Skin epidermis (tissue), 12 donors: ENCODE measurements around the gene CDYL2.
A peak's percentile ranks its signal among the peaks of the same experiment; 100 is the strongest.

ENCODE experiments used
- H3K27ac ChIP-seq, 21 experiments: fragments of 200-600 bp; sonication (generic) in 11 of 21; one replicate each; pipeline ENCODE4 v1.5.0; 2020; ENCODE audit warnings: mild to moderate bottlenecking in 3 of 21, inconsistent platforms in 2 of 21, moderate library complexity in 2 of 21
- H3K4me3 ChIP-seq, 7 experiments: fragments of 200-600 bp; sonication (generic) in 2 of 7; one replicate each; pipeline ENCODE4 v1.5.0; 2020; ENCODE audit warnings: inconsistent platforms in 2 of 7, mild to moderate bottlenecking in 2 of 7, moderate library complexity in 1 of 7

CDYL2 gene

DNA sequence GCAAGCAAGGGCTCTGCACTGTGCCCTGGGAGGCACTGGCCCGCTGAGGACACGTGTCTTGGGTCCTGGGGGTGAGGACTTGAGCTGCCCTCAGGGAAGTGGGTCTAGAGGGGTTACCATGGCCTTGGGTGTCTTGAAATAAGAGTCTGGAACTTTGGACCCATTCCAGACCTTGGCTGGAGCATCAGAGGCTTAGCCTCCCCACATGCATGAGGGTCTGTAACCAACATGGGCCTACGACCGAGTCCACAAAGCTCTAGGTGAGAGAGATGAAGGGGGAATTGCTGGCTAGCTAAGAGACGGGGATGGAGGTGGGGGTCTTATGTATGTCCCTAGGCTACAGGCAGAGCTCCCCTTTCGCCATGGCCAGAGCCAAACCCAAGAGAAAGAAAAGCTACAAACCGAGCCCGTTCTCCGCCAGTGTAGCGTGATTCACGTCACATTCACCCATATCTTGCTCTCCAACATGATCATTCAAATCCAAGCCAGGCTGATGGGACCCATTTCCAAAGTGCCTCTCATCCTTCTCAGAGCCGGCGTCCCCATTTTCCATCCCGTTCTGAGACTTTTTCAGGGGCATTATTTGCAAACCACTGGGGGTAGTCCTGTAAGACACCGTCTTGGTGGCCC, 120.1 kb downstream of the CDYL2 start:
- Histone ChIP-seq H3K27ac (no peak overlapping the region), H3K4me3 (no peak overlapping the region)

DNA sequence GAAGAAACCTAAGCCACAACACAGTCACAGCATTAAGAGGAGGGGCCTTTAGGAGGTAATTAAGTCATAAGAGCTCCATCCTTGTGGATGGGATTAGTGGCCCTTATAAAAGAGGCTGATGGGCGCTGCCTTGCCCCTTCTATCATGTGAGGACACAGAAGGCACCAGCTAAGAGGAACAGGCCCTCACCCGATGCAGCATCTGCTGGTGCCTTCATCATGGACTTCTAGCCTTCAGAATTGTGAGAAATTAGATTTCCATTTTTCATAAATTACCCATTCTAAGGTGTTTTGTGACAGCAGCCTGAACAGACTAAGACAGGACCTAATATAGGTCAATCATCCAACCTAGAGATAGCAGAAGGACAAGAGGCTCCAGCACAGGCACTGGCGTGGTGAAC, 120.8 kb downstream of the CDYL2 start:
- Histone ChIP-seq H3K27ac (no peak overlapping the region), H3K4me3 (no peak overlapping the region)

DNA sequence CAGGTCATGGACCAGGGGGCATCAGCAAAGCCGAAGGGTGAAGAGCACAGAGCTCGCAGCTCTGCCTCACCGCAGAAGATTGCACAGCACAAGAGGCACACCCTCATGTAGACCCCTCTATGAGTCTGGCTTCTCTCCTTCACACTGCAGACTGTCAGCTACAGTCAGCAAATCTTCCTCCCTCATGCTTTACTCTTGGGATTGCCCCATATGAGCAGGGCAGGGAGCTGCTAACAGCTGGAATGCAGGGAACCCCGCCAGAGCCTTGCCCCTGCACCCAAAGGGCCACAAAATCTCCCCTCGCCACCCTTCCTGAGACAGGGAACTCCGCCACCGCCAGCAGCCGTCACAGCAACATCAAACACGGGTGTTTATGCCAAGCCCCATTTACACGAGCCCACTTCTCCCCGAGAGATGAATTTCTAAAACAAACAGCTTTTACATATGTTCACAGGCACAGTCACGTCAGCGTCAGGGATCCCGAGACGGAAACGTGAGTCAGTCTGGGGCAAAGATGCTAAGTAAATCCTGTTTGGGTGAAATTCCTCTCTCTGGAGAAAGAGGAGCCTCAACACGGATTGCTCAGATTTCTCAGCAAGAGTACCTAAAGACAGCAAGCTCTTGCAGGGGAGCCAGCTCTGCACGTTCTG, 121.9 kb downstream of the CDYL2 start:
- no peak overlapping the region for H3K27ac ChIP-seq

DNA sequence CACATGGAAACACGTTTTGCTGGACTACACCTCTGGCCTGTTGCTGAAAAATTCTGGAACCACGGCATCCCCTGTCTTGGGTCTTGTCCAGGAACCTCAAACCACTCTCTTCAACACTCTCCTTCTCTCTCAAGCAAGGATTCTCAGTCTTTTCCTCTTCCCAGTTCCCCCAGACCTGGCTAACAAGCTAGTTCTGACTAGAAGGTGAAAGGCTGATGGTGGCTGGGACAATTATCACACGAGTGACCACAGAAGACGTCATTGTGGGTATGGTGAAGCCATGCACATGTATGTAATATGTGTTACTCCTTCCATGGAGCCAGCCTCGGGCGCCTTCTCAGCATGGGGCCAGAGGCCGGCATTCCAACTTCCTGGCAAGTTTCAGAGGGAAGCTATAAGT, 123.0 kb downstream of the CDYL2 start:
- H3K4me3 ChIP-seq: no peak overlapping the region
- no peak overlapping the region for H3K27ac ChIP-seq

More for the DNA sequence above, 121.9 kb downstream of the CDYL2 start:
- H3K4me3 ChIP-seq: no peak overlapping the region

DNA sequence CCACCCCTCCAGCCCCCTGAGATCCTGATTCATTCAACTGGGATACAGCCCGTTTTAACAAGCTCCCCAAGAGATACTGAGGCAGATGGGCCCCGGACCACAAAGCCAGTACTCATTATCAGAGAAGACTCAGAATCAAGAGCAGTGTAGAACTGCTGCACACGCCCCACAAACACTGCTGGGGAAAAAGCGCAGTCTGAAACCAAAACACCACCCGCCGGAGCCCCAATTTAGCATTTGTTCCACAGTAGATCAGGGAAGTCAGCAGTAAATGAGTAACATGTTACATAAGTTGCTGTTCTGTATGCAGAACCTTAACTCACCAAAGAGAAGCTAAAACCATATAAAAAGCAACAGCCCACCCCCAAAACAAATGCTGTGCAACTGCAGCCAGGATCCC, 123.6 kb downstream of the CDYL2 start:
- Histone ChIP-seq H3K27ac (no peak overlapping the region), H3K4me3 (no peak overlapping the region)

DNA sequence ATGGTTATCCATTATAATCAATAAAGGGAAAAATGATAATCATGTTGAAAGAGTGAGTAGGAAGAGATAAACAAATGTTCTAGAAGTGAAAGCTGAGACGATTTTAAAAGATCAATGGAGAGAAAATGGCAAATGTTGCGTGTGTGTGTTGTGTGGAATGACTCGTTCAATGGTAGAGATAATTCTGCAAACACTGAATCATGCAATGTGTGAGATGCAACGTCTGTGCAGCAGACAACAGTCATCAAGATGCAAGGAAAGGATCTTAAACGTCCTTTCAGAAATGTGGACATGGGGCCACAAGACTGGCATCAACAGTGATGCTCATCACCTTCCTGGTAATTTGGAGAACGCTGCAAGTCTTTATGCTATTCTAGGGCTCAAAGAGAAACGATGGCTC, 124.4 kb downstream of the CDYL2 start:
- Histone ChIP-seq H3K27ac (no peak overlapping the region), H3K4me3 (no peak overlapping the region)

DNA sequence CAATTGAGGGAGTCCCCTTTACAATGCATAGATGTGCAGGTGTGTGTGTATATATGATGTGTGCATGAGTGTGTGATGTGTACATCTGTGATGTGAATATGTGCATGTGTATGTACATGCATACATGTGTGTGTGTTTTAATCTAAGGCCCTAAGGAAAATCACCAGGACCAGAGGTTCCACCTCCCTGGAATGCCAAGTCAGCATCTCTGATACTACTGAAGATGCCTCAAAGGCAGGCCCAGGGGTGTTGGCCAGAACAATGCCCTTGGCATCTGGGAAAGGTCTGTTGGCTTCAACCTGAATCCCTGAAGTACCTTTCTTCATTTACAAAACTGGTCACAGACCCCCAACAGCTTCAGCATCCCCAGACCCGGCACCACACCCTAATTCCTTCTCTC, 129.5 kb downstream of the CDYL2 start:
- H3K4me3 ChIP-seq: no peak overlapping the region
- H3K27ac ChIP-seq: no peak overlapping the region

DNA sequence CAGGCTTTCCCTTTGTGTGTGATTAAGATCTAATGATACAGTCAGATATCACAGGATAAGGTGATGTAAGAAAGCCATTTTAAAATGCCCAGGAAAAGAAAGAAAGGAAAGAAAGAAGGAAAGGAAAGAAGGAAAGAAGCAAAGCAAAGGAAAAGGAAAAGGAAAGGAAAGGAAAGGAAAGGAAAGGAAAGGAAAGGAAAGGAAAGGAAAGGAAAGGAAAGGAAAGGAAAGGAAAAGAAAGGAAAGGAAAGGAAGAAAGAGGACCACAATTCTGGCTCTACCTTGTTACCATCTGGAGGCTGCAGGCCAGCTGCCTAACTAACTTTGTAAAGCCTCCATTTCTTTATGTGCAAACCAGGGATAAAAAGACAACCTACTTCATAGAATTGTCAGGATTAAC, 132.0 kb downstream of the CDYL2 start:
- H3K27ac ChIP-seq: no peak overlapping the region
- no peak overlapping the region for H3K4me3 ChIP-seq

DNA sequence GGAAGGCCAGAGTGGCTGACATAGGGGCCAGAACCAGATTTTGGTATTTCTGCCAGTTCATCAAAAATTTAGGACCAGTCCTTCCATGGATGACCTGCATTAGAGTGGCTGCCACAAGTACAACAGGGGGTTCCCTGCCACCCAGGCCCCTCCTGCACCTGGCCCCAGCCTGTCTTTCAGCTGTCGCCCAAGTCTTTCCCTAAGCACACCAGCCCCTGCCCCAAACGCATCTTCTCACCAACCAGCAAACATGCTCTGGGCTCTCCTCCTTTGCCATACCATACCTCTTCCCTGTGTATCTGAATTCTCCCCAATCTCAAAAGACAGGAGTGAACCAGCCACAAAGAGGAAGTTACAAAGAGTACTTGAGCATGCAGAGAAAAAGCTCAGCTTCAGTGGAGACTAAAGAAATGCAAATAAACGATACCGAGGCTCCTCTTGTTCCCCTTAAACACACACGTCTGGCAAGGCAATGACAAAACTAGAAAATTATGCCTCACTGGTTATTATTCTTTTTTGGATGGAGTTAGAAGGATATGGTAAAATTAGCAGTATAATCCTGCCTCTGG, 133.0 kb downstream of the CDYL2 start:
- no peak overlapping the region for H3K4me3 ChIP-seq
- no peak overlapping the region for H3K27ac ChIP-seq

DNA sequence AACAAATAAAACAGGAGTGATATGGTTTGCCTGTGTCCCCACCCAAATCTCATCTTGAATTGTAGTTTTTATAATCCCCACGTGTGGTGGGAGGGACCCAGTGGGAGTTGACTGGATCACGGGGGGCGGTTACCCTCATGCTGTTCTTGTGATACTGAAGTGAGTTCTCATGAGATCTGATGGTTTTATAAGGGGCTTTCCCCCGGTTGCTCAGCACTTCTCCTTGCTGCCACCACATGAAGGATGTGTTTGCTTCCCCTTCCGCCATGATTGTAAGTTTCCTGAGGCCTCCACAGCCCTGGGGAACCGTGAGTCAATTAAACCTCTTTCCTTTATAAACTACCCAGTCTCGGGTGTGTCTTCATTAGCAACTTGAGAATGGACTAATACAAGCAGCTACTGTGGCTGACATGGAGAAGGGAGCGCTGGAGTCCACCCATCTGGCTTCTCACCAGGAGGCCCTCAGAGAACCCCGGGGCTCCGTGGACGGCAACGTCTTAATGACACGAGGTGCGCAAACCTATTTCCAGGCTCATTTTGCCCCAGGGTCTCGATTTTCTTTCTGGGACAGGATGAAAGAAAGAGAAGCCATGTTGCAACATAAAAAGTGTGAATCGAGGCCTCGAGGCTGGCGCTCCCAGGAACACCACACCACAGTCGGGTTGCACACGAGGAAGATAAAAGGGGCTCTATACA, 134.1 kb downstream of the CDYL2 start:
- no peak overlapping the region for H3K4me3 ChIP-seq
- no peak overlapping the region for H3K27ac ChIP-seq

DNA sequence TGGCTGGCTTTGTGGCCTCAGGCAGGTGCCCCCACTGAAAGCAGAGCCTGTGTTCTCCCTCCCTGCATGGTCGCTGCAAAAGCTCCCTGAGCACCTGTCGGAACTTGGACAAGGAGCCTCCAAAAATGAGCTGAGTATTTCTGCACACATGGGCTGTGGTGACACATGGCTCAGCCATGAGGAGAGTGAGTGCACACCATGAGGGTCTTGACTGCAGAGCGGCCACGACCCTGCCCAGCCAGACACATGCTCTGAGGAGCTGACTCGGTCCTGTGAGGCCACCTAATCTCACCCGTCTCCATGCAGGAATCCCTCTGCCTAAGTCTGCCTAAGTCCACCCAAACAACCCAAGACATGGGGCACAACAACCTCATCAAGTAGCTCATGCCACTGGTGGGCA, 134.7 kb downstream of the CDYL2 start:
- no peak overlapping the region for H3K4me3 ChIP-seq
- H3K27ac ChIP-seq: no peak overlapping the region

DNA sequence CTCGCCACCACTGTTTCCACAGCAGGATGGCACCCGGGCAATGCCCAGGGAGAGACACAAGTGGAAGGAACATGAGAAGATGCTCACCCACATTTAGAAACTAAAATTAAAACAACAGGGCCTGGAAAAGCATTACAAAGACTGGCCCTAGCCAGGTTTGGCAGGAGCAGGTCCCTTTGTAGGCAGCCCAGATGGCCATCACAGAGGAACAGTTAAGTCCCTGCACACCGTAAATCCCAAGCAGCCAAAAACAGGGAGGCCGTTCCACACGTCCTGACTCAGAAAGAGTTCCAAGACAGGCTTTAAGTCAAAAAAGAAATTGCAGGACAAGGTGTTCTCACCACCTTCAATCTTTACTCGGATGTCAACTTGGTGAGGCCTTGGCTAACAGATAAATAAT, 136.5 kb downstream of the CDYL2 start:
- Histone ChIP-seq H3K27ac (no peak overlapping the region), H3K4me3 (no peak overlapping the region)

DNA sequence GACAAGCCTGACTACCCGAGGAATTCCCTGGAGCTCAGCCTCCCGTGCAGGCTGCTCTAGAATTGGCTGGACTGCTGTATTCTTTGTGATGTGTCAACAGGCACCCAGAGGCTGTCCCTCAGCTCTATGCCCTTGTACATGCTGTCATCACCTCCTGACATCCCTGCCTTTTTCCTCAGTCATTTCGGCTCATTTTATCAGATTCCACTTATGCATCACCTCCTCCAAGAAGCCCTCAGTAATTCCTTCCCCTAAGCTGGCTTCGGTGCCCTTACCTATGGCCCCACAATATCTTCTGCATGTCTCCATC, 137.2 kb downstream of the CDYL2 start:
- Histone ChIP-seq H3K4me3 (no peak overlapping the region), H3K27ac (no peak overlapping the region)

DNA sequence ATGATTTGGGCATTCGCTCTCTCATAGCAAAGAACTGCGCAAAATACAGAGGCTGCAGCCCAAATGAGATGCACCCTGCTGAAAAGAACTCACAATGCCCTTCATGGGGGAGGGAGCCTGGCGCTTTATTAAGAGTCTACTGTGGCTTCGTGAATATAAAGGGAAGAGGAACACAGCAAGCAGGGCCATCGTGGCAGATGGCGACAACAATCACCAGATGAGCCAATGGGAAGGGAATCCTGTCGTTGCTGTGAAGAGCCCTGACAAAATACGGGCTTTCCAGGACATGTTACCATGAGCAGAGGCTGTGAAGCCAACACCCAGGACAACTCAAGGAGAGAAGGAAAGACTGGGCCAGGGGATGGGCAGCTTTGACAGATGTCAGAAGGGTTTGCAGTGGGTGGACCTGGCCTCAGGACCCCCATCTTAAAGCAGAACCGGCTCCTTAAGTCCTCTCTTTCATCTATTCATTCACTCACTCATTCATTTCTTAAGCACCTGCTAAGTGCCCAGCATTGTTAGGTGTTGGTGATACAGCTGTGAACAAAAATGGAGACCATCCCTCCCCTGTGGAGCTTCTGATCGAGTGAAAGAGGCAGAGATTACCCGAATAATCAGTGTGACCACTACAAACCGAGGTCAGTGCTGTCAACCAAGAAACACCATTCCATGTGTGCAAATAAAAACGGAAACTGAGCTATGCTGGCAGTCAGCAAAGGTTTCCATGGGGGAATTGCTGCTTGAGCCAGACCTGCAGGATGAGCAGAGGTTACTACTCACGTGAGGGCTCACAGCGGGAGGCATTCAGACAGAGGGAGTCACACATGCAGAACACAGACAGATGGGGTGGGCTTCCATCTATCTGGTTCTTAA, 137.8 kb downstream of the CDYL2 start:
- Histone ChIP-seq H3K4me3 (no peak overlapping the region), H3K27ac (no peak overlapping the region)

DNA sequence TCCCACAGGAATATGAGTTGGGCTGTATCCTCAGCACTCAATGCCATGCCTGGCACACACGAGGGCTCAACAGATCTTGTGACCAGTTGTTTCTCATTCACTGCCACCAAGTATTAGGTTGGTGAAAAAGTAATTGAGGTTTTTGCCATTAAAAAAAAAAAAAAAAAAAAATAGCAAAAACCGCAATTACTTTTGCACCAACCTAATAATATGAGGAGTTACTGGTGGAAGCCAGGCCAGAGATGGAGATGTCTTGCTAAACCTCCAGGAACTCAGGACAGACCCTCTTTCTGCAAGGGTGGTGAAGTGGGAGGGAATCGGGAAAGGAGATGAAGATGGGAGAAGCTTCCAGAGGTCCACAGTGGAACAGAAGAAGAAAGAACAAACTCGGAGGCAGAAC, 139.0 kb downstream of the CDYL2 start:
- no peak overlapping the region for H3K27ac ChIP-seq
- no peak overlapping the region for H3K4me3 ChIP-seq

DNA sequence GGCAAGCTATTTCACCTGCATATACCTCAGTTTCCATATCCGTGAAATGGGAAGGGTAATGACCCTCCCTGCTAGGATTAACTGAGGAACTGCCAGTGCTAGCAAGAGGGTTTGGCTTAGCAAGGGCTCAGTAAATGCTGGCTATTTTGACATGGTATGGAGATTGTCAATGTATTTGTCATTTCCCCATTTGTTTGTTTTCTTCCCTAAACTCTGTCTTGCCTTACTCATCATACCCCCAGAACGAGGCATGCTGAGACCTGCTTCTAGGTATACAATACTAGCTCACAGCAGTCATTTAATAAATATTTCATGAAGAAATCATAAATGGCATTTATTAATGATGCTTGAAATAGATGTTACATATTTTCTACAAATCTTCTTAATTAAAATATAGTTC, 139.6 kb downstream of the CDYL2 start:
- Histone ChIP-seq H3K27ac (no peak overlapping the region), H3K4me3 (no peak overlapping the region)

DNA sequence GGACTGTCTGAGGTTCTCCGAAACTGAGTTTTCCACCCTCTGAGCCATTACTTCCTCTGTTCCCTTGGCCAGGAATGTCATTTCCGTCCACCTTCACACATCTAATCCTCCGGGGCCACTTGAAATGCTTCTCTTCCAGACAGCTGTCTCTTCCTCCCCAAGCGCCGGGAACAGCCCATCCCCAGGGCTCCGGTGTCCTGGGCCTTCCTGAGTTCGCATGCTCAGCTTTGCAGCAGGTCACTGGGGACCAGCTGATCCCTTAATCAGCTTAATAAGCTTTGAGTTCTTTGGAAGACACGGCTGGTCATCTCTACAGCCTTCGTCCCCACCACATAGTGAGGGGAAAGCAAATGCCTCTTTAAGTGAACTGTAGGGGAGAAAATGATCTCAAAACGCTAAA, 140.2 kb downstream of the CDYL2 start:
- Histone ChIP-seq H3K27ac (no peak overlapping the region), H3K4me3 (no peak overlapping the region)

DNA sequence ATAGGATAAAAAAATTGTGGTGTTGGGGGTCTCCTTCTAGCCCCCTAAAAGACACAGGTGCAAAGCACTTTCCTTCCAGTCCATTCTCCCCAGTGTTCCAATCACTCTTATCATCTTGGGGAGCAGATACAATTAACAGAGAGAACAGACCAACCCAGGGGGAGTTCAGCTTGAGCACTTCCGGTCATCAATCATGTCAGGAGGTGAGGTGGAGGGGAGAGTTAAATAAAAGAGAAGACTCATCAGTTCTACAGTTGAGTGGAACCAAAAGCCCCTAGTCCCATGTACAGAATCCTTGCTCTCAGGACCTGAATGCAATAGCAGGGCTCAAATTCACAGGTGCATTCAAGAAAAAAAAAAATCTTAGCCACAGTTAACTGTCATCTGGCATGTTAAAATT, 141.3 kb downstream of the CDYL2 start:
- no peak overlapping the region for H3K27ac ChIP-seq

DNA sequence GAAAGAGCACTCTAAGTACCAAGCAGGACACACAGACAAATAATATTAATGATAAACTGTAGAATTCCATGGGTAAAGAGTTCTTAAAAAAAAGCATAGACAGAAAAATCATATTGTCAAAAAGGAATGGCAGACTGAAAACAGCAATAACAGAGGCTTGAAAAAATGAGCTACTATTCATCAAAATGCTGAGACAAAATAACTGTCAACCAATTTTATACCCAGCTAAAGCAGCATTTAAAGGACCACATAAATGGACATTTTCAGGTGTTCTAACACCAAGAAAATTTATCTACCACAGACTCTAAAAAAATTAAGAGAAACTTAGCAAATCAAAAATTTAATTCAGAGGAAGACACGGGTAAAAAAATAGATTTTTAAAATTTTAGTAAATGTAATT, 144.5 kb downstream of the CDYL2 start:
- Histone ChIP-seq H3K27ac (no peak overlapping the region), H3K4me3 (no peak overlapping the region)

More for the DNA sequence above, 141.3 kb downstream of the CDYL2 start:
- H3K4me3 ChIP-seq: no peak overlapping the region

DNA sequence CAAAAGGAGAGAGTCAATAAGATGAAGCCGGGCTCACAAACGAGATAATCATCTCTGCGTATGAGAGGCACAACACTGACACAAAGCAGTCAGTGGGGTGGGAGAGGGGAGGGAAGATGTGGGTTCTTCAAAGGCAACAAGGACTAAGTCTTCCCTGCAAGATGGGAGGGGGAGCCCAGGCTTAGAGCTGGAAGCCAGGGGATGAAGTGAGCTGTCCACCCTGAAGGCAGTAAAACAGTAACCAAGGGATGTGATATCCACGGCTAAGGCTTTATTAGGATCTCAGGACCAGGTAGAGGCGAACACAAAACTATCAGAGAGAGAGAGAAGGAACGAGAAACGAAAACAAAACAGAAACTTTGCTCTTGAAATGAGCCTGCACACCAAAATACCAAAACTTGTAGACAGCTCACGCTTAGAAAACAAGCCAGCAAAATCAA, 147.7 kb downstream of the CDYL2 start:
- peak overlapping the region in 1 of 7 experiments; percentile 17 for H3K4me3 ChIP-seq
- peak overlapping the region in 8 of 21 experiments; percentile 5 to 86 (median 50) for H3K27ac ChIP-seq
